NCI-H146 treated with DMSO at 0.1 percent for 48 hours (cell line): ENCODE measurements around the gene ACSF2.
A peak's percentile ranks its signal among the peaks of the same experiment; 100 is the strongest.

ENCODE experiments used
- DNase-seq: peaks from one replicate; lab custom pipeline; 2025; ENCODE audit not compliant: unreplicated experiment; lab: John Stamatoyannopoulos, UW

Gene ACSF2

DNA sequence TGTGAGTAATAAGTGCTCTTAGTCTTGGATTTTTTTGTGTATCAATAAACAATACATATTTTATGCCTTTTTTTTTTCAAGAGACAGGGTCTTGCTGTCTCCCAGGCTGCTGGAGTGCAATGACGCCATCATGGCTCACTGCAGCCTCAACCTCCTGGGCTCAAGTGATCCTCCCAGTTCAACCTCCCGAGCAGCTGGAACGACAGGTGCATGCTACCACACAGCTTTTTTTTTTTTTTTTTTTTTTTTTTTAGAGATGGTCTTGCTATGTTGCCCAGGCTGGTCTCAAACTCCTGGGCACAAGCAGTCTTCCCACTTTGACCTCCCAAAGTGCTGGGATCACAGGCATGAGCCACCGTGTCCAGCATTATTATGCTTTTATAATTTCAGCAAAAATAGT is 13.0 kb downstream of the ACSF2 start:
- DNase-seq, result no peak

- DNase-seq, result peak; percentile 68
Measured at GRCh38 chr17:50440172-50440837, 14.3 kb downstream of the ACSF2 start.

GRCh38 chr17:50440838-50441829 is 15.1 kb downstream of the ACSF2 start:
- no peak for DNase-seq

DNA sequence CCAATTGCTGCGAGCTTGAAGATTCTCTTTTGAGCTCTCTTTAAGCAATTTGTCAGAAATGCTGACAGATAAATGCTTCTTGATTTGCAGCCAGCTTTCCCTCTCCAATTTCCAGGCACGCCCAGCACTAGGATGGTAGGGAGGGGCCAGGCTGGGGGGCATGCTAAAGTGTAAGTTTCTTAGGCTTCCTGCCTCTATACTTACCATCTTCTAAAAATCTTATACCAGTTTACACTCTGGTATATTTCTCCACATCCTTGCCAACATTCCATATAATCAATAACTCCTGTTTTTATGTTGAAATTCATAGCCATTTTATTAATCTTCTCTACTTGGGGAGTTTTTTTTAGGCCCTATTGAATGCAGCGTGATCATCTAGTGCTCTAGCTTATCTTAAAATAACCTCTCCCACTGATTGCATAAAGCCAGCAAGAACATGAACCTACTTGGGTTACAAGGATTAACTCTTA is 17.5 kb downstream of the ACSF2 start:
- no peak for DNase-seq

GRCh38 chr17:50444841-50445715 is 19.1 kb downstream of the ACSF2 start:
- no peak for DNase-seq

- DNase-seq, result no peak
Measured at GRCh38 chr17:50445730-50446325, 19.8 kb downstream of the ACSF2 start.

GRCh38 chr17:50447870-50448595 is 22.0 kb downstream of the ACSF2 start:
- DNase-seq, result no peak

DNA sequence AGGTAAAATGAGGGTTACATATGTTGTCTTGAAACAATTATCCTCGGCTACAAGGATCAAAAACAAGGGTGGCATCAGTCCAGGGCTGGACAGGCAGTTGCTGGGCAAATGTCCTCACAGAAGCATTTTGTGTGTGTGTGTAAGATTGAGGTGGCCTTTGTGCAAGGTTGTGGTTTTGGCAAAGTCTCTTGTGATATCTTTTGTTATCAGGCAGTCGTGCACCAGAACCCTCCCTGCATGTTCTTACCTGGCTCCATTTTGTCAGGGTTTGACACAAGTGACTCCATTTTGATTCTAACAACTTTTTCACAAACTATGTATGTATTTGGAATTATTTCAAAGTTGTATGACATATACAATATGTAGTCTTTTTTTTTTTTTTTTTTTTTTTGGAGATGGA is 22.6 kb downstream of the ACSF2 start:
- DNase-seq, result no peak

GRCh38 chr17:50451943-50452629 is 26.1 kb downstream of the ACSF2 start:
- DNase-seq, result no peak

DNA sequence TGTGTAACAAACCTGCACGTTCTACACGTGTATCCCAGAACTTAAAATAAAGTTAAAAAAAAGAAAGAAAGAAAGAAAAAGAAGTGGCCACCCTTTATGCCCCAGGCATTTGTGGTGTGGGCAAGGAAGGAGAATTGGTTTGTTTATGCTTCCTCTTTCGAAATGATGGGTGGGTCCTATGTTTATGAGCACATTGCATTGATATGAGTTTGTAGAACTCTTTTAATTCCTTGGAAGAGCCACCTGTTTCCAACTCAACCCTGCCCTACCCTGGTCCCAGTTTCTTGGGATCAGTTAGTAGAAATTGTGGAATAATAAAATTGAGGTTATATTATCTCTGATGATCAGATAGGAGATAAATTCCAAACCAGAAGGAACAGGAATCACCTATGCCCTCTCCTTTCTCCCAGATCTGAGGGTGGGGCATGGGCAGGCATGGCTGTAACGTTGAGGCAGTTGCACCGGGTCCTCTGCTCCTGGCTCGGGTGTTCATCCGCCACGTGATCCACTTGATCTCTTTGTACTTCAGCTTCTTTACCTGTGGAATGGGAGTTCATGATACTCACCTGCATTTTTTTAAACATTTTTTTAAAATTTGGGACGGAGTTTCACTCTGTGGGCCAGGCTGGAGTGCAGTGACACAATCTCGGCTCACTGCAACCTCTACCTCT is 26.7 kb downstream of the ACSF2 start:
- DNase-seq, result no peak

GRCh38 chr17:50453901-50454300 is 27.9 kb downstream of the ACSF2 start:
- no peak for DNase-seq

GRCh38 chr17:50457621-50458020 is 31.6 kb downstream of the ACSF2 start:
- no peak for DNase-seq

DNA sequence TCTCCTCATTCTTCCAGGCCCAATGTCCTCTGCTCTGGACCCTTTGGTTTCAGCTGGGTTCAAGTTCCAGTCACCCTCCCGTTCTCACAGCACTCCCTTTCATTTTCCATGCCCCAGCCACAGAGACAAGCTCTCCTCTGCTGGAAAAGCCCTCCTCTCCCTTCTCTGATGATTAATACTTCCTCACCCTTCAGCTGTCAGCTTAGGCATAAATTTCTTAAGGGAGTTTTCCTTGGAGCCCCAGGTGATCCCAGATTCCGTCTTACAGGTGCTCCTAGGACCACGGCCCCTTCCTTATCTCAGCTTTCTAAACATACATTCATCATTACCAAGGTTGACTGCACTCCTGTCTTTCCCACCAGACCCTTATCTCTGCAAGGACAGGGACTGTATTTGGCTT is 32.3 kb downstream of the ACSF2 start:
- DNase-seq, result no peak

GRCh38 chr17:50458701-50459676 is 33.0 kb downstream of the ACSF2 start:
- DNase-seq, result no peak

- DNase-seq, result no peak
Measured at GRCh38 chr17:50459756-50460155, 33.7 kb downstream of the ACSF2 start.

DNA sequence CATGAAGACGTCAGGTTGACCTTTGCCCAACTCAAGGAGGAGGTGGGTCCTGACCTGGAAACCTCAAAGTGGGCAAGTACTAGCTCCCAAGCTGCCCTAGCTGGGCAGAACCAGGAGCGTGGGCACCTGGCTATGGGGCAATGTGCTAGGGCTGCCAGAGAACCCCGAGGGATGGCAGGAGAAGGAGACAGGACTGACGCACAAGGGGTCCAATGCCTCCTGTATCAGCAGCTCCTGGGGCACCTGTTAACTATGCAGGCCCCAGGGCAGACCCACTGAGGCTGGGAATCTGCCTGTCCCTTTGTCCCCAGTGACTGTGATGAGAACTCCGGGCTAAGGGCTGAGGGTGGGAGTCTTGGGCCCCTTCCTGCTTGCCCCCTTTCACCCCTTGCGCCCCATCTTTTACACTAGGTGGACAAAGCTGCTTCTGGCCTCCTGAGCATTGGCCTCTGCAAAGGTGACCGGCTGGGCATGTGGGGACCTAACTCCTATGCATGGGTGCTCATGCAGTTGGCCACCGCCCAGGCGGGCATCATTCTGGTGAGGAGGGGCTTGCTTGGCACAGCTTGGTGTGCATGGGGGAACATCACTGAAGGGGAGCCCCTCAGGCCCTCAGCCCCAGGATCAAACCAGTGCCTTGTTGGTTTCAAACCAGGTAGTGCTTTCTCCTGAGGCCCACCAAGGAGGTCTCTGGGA is 35.0 kb downstream of the ACSF2 start:
- no peak for DNase-seq

GRCh38 chr17:50461550-50462132 is 35.6 kb downstream of the ACSF2 start:
- DNase-seq, result no peak
